ENCODE results near the gene CNTN6. TPM values are rescaled to one million over a fixed set of nuclear protein-coding genes. Genes with fewer than 3 reads are reported as not detected.

CNTN6 gene
- total and polyA plus RNA-seq, 4 donors = 0.01 to 0.05 TPM; not detected in 2

- Histone ChIP-seq H3K27me3 (ENCODE audit: control insufficient read depth in 4 of 4, insufficient read depth in 4 of 4, low read length in 3 of 4) (no peaks in the 10 kb centered on the region), H3K9me3 (ENCODE audit: control insufficient read depth in 4 of 4, low read length in 3 of 4) (peaks cover 0 to 1% (median 0%) of the 10 kb centered on the region in 4 donors), H3K4me3 (ENCODE audit: low read depth in 1 of 3, low read length in 3 of 3) (no peak overlapping the region), H3K27ac (ENCODE audit: low read depth in 1 of 2, low read length in 2 of 2) (no peak overlapping the region), H3K9ac (ENCODE audit: low read depth in 1 of 2, low read length in 2 of 2) (no peak overlapping the region), H3K4me1 (ENCODE audit: control insufficient read depth in 4 of 4, insufficient read depth in 4 of 4, low read length in 3 of 4) (no peaks in the 10 kb centered on the region), H3K36me3 (ENCODE audit: control insufficient read depth in 4 of 4, insufficient read depth in 3 of 4, low read depth in 1 of 4, low read length in 3 of 4) (no peaks in the 10 kb centered on the region)
- DNase-seq (ENCODE audit: low spot score) = no peak
- 44% methylated on average over 1 of the region's 1 CpG for WGBS
- TF ChIP-seq ZBTB33 (IDR thresholded peaks at IDR 0.05) (no peak), HNF4G (IDR thresholded peaks at IDR 0.05) (no peak), YY1 (IDR thresholded peaks at IDR 0.05) (no peak), TAF1 (conservative IDR thresholded peaks at IDR 0.05) (no peak), SP1 (IDR thresholded peaks at IDR 0.05) (no peak), REST (IDR thresholded peaks at IDR 0.05) (no peak), MAX (IDR thresholded peaks at IDR 0.05) (no peak), EGR1 (IDR thresholded peaks at IDR 0.05; ENCODE audit: low read depth in 2 of 2) (no peak), JUND (IDR thresholded peaks at IDR 0.05) (no peak), RAD21 (IDR thresholded peaks at IDR 0.05) (no peak), HNF4A (conservative IDR thresholded peaks at IDR 0.05) (no peak), ATF3 (IDR thresholded peaks at IDR 0.05) (no peak), FOXA1 (IDR thresholded peaks at IDR 0.05) (no peak)
Measured at GRCh38 chr3:1191026-1191425, 98.2 kb downstream of the CNTN6 start.

GRCh38 chr3:1195947-1196346 is 103.1 kb downstream of the CNTN6 start:
- Histone ChIP-seq H3K4me1 (ENCODE audit: control insufficient read depth in 4 of 4, insufficient read depth in 4 of 4, low read length in 3 of 4) (no peaks in the 10 kb centered on the region), H3K9ac (ENCODE audit: low read depth in 1 of 2, low read length in 2 of 2) (no peak overlapping the region), H3K36me3 (ENCODE audit: control insufficient read depth in 4 of 4, insufficient read depth in 3 of 4, low read depth in 1 of 4, low read length in 3 of 4) (no peaks in the 10 kb centered on the region), H3K9me3 (ENCODE audit: control insufficient read depth in 4 of 4, low read length in 3 of 4) (peaks cover 0 to 1% (median 0%) of the 10 kb centered on the region in 4 donors), H3K27me3 (ENCODE audit: control insufficient read depth in 4 of 4, insufficient read depth in 4 of 4, low read length in 3 of 4) (no peaks in the 10 kb centered on the region), H3K4me3 (ENCODE audit: low read depth in 1 of 3, low read length in 3 of 3) (no peak overlapping the region), H3K27ac (ENCODE audit: low read depth in 1 of 2, low read length in 2 of 2) (no peak overlapping the region)
- WGBS = 59% methylated on average over 1 of the region's 1 CpG
- DNase-seq (ENCODE audit: low spot score) = no peak
- TF ChIP-seq YY1 (IDR thresholded peaks at IDR 0.05) (no peak), TAF1 (conservative IDR thresholded peaks at IDR 0.05) (no peak), REST (IDR thresholded peaks at IDR 0.05) (no peak), GABPA (IDR thresholded peaks at IDR 0.05 in 1 of 2, conservative IDR thresholded peaks at IDR 0.05 in 1 of 2) (no peak), HNF4G (IDR thresholded peaks at IDR 0.05) (no peak), SP1 (IDR thresholded peaks at IDR 0.05) (no peak), JUND (IDR thresholded peaks at IDR 0.05) (no peak), NR2F2 (IDR thresholded peaks at IDR 0.05) (no peak), EGR1 (IDR thresholded peaks at IDR 0.05; ENCODE audit: low read depth in 2 of 2) (no peak), MAX (IDR thresholded peaks at IDR 0.05) (no peak), ATF3 (IDR thresholded peaks at IDR 0.05) (no peak), CTCF (IDR thresholded peaks at IDR 0.05; ENCODE audit: low read depth, low read length, missing input control) (no peak), FOXA2 (IDR thresholded peaks at IDR 0.05) (no peak), RAD21 (IDR thresholded peaks at IDR 0.05) (no peak), FOXA1 (IDR thresholded peaks at IDR 0.05) (no peak)

All from liver (tissue), 9 donors.